Tibial artery (tissue), 4 donors: ENCODE results near the gene RALGAPA2.

Source experiments
- DNase-seq, 2 donors: peaks; one replicate each; pipeline ENCODE4 v3.0.0-alpha.2; 2019
- H3K27ac ChIP-seq, 2 donors: fragments of 200-600 bp; sonication (generic) in 1 of 2; 1 replicate in 1 of 2; 2 replicates in 1 of 2; pipeline ENCODE4 v1.5.1; 2018 to 2019; ENCODE audit warnings: mild to moderate bottlenecking in 1 of 2
- H3K27me3 ChIP-seq, 2 donors: fragments of 200-600 bp; sonication (generic) in 1 of 2; one replicate each; pipeline versions ENCODE4 v1.5.1 to v1.6.0; 2016 to 2019
- H3K36me3 ChIP-seq, 3 donors: fragments of 200-600 bp; sonication (generic) in 2 of 3; one replicate each; pipeline ENCODE4 v1.5.1; 2016 to 2019; ENCODE audit warnings: mild to moderate bottlenecking in 2 of 3
- H3K4me1 ChIP-seq, 4 donors: fragments of 200-600 bp; sonication (generic) in 2 of 4; 1 replicate in 3 of 4; 2 replicates in 1 of 4; pipeline ENCODE4 v1.5.1; 2016 to 2019
- H3K4me3 ChIP-seq, 2 donors: fragments of 200-600 bp; sonication (generic) in 1 of 2; 1 replicate in 1 of 2; 2 replicates in 1 of 2; pipeline ENCODE4 v1.5.1; 2018 to 2019; ENCODE audit warnings: mild to moderate bottlenecking in 2 of 2
- H3K9me3 ChIP-seq, 3 donors: fragments of 200-600 bp; sonication (generic) in 1 of 3; one replicate each; pipeline ENCODE4 v1.5.1; 2016 to 2019
- CTCF ChIP-seq, 2 experiments: fragments of 200-600 bp in 1 of 2; fragments of 450-650 bp in 1 of 2; IDR thresholded peaks; one replicate each; pipeline ENCODE4 v1.5.1; 2017 to 2019; ENCODE audit warnings: antibody characterized with exemption in 2 of 2, mild to moderate bottlenecking in 1 of 2, moderate library complexity in 1 of 2
- intact Hi-C: fragments of 100-400 bp; cut with DNase I; formaldehyde crosslinking; loops from one replicate; pipeline ENCODE4 v1.15.0; 2023; ENCODE audit warnings: low total_unique reads

RALGAPA2 gene

GRCh38 chr20:20366876-20367574, 345.4 kb downstream of the RALGAPA2 start:
- Histone ChIP-seq H3K27me3 (peaks cover 0 to 95% of the 10 kb centered on the region in 2 donors), H3K4me3 (peak overlapping the region in 1 of 2 donors; percentile 45), H3K9me3 (no peaks in the 10 kb centered on the region), H3K4me1 (peaks cover 0 to 52% (median 28%) of the 10 kb centered on the region in 4 donors), H3K36me3 (no peaks in the 10 kb centered on the region), H3K27ac (no peak overlapping the region)
- DNase-seq: no peak
- TF ChIP-seq CTCF (IDR thresholded peaks at IDR 0.05): no peak
- intact Hi-C loops: no loop called here

GRCh38 chr20:20366551-20366875, 345.9 kb downstream of the RALGAPA2 start:
- Histone ChIP-seq H3K4me1 (peaks cover 0 to 52% (median 28%) of the 10 kb centered on the region in 4 donors), H3K27ac (no peak overlapping the region), H3K36me3 (no peaks in the 10 kb centered on the region), H3K27me3 (peaks cover 0 to 90% of the 10 kb centered on the region in 2 donors), H3K9me3 (no peaks in the 10 kb centered on the region), H3K4me3 (no peak overlapping the region)
- intact Hi-C loops: no loop called here
- TF ChIP-seq CTCF (IDR thresholded peaks at IDR 0.05): no peak
- DNase-seq: no peak

GRCh38 chr20:20365480-20366161, 346.8 kb downstream of the RALGAPA2 start:
- no peak for TF ChIP-seq CTCF (IDR thresholded peaks at IDR 0.05)
- no peak overlapping the region for H3K27ac ChIP-seq
- no peaks in the 10 kb centered on the region for H3K36me3 ChIP-seq
- no peaks in the 10 kb centered on the region for H3K9me3 ChIP-seq
- no peak for DNase-seq
- H3K4me3 ChIP-seq: no peak overlapping the region
- intact Hi-C loops: no loop called here
- peaks cover 0 to 52% (median 28%) of the 10 kb centered on the region in 4 donors for H3K4me1 ChIP-seq
- H3K27me3 ChIP-seq: peaks cover 0 to 86% of the 10 kb centered on the region in 2 donors

- no peak overlapping the region for H3K27ac ChIP-seq
- DNase-seq: no peak
- no peaks in the 10 kb centered on the region for H3K9me3 ChIP-seq
- no peak overlapping the region for H3K4me3 ChIP-seq
- H3K4me1 ChIP-seq: peaks cover 0 to 50% (median 27%) of the 10 kb centered on the region in 4 donors
- peaks cover 0 to 82% of the 10 kb centered on the region in 2 donors for H3K27me3 ChIP-seq
- H3K36me3 ChIP-seq: no peaks in the 10 kb centered on the region
- intact Hi-C loops: no loop called here
- TF ChIP-seq CTCF (IDR thresholded peaks at IDR 0.05): no peak
These were observed 347.6 kb downstream of the RALGAPA2 start for GRCh38 chr20:20364593-20365479.

GRCh38 chr20:20363799-20364592, 348.4 kb downstream of the RALGAPA2 start:
- no peaks in the 10 kb centered on the region for H3K36me3 ChIP-seq
- peaks cover 0 to 74% of the 10 kb centered on the region in 2 donors for H3K27me3 ChIP-seq
- intact Hi-C loops: no loop called here
- no peaks in the 10 kb centered on the region for H3K9me3 ChIP-seq
- H3K27ac ChIP-seq: no peak overlapping the region
- peaks cover 0 to 42% (median 19%) of the 10 kb centered on the region in 4 donors for H3K4me1 ChIP-seq
- no peak for DNase-seq
- no peak for TF ChIP-seq CTCF (IDR thresholded peaks at IDR 0.05)
- no peak overlapping the region for H3K4me3 ChIP-seq
